HCEC 1CT (cell line): Measurements from ENCODE around the gene PAFAH1B1.
"Not testable (repeated sequence)": the region's sequence is repeated elsewhere in the genome, so short reads cannot be mapped to it uniquely, and the experiment has no call there.

Experiments used
- DNase-seq: peaks from one replicate; pipeline ENCODE4 v3.0.0-alpha.2; 2017

The PAFAH1B1 gene

GRCh38 chr17:2690165-2691068 is 97.0 kb downstream of the PAFAH1B1 start:
- DNase-seq = no peak

DNA sequence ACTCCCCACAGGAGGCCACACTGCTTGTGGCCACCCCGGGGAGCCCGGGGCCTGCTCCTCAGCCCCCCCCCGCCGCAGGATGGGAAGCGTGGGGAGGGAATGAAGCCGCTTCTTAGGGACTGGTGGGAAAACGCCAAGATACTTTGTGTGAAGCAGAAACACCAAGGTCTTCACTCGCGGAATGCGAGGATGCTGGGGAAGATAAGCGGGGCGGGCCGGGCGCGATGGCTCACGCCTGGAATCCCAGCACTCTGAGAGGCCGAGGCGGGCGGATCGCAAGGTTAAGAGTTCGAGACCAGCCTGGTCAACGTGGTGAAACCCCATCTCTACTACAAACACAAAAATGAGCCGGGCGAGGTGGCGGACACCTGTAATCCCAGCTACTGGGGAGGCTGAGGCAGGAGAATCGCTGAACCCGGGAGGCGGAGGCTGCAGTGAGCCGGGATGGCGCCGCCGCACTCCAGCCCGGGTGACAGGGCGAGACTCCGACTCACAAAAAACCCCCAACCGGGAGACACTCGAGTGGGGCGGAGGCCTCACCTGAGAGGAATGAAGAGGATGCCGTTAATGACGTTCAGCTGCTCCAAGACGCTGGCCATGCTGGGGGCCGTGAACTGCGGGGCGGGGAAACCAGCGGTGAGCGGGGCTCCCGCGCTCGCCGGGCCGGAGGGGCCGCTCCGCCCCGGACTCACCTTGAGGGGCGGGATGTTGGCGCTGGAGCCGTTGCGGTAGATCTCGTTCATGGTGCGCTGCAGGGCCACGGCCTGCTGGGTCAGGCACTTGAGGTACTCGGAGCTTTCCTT is 97.8 kb downstream of the PAFAH1B1 start:
- no peak for DNase-seq

GRCh38 chr17:2691965-2692780 is 98.7 kb downstream of the PAFAH1B1 start:
- DNase-seq = no peak

DNA sequence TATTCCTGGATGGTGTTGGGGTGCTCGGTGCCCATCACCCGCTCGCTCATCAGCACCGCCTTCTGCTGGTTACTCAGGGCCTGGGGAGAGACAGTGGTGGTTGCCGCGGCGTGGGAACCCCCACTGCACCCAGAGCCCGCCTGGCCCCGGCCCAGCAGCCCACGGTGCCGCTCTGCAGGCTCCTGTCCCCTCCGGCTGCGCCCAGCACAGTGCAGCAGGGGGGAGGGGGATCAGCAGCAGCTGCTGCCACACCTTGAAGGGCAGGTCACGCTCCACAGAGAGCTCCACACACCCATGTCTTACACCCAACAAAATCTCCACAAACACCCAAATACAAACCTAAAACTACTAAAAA is 99.3 kb downstream of the PAFAH1B1 start:
- no peak for DNase-seq

DNA sequence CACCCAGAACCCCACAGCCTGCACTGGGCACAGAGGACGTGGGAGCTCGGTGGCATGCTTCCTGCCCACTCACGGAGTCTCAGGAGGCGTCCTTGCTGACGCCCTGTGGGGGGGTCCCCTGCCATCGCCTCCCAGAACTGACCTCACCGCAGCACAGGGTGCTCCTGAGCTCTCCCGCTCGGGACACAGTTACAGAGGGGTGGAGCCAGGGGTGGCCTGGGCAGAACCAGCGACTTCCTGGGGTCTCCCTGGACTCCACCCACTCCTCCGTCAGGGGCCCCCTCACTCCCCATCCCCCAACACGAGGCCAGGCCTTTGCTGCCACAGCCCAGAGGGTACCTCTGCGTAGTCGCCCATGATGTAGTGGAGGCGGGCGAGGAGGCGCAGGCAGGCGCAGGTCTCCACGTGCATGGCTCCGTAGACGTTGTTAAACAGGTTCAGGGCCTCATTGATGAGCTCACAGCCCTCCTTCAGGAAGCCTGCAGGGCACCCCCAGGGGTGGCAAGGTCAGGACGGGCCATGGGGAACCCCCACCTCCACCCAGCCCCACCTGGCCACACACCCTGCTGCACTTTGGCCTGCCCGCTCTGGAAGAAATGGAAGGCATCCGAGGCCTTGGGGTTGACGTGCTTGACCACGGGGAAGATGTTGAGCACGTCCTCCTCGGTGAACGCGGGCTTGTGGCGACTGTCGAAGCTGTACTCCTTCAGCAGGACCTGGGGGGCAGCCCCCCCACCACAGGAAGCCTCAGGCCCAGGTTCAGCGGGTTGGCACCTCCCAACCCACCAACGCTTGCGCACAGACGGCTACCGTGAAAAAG is 100.3 kb downstream of the PAFAH1B1 start:
- DNase-seq = no peak

- DNase-seq = no peak
Observed at GRCh38 chr17:2694381-2695242, 101.2 kb downstream of the PAFAH1B1 start.

- DNase-seq = no peak
Observed at GRCh38 chr17:2695243-2695960, 101.9 kb downstream of the PAFAH1B1 start.

DNA sequence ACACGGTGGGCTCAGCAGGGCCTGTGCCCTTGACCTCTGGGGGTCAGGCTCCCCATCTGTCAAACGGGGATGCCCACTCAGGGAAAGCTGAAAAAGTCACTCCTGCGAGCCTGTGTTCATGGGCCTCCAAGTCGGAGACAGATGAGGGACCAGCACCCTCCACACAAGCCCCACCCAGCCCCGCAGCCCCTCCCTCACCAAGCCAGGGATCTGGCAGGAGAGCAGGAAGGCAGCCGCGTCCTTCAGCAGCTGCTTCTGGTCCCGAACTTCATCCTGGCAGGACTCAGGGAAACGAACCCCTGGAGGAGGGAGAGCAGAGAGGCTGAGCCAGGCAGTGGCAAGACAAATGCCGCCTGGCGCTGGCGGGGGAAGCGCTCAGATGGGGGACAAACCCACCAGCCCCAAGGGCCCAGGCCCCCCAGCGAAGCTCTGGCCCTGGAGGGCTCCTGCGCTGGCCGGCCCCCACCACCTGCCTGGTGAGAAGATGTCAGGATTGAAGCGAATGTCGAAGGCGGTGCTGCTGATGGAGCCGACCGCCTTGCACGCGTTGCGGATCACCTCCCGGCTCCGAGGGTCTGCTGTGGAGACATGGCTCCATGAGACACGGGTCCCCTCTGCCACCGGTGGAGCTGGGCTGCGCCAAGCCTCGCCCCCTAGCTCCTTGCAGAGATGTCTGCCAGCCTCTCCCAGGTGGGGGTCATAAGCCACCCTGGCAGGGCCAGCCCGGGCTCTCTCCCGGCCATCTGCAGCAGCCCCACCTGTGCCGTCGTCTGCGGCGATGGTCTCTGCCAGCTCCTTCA is 102.7 kb downstream of the PAFAH1B1 start:
- DNase-seq = no peak

GRCh38 chr17:2697611-2698162 is 104.2 kb downstream of the PAFAH1B1 start:
- DNase-seq = no peak

- not testable (repeated sequence) for DNase-seq
Observed at GRCh38 chr17:2699216-2699805, 105.9 kb downstream of the PAFAH1B1 start.

GRCh38 chr17:2700030-2700490 is 106.6 kb downstream of the PAFAH1B1 start:
- no peak for DNase-seq

- DNase-seq = no peak
Observed at GRCh38 chr17:2700491-2701141, 107.2 kb downstream of the PAFAH1B1 start.

DNA sequence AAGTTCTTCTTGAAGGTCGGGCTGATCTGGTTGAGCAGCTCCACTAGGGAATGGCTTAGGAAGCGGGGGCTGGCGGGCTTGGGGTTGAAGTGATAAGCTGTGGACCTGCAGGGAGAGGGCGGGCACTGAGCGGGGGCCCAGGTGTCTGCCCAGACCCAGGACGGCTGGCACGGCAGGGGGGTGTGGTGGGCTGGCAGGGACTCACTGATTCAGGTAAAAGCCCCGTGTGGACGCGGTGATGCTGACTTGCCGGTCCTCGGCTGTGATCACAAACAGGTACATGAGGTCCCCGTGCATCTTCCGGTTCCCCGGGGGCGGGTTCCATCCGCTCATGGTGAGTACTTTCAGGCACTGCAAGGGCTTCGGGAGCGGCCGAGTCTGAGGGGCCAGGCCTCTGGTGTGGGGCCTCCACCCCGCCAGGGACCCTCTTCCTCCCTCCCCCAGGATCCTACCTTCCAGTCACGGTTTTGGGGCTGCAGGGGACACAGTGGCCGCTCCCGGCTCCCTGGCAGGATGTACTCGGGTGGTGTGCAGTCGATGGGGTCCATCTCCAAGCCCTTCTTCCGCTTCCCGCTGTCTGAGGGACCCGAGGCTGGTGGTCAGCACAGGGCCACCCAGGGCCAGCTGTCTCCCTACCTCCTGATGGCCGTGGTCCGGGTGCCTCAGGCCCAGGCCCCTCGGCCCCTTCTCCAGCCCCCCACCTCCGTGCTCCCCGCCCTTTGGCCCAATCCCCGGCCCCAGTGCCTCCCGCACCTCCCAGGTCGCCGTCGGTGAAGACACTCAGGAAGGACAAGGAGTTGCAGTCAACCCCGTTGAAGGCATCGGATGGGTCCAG is 107.9 kb downstream of the PAFAH1B1 start:
- no peak for DNase-seq

DNA sequence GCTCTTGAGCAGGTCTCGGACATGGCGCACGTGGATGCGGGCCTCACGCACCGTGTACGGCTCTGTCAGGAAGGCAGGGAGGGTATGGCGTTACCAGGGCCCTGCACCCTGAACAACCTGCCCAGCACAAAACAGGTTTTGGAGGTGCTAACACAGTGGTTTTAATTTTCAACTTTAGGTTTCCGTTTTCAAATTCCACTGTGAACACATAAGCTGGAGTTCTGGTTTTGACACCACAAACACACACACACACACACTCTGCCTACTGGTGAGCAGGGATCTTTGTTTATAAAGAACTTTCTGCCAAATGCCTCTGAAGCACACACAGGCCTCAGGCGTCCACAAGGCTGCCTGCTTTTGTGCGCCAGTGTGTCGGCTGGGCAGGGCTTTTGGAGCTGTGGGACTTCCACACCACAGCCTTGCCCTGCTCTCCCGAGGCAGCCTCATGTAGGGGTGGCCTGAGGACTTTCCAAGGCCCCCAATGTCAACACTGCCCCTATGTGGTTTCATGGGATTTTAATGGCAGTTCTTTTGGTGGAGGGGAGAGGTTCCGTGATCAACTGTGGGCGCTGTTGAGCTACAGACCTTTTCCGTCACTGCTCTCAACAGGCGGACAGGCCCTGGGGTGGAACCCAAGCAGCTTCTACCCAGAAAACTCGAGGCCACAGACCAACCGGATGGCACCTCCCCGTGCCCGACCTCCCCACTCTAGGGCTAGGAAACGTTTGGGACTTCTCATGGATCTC is 108.7 kb downstream of the PAFAH1B1 start:
- no peak for DNase-seq

DNA sequence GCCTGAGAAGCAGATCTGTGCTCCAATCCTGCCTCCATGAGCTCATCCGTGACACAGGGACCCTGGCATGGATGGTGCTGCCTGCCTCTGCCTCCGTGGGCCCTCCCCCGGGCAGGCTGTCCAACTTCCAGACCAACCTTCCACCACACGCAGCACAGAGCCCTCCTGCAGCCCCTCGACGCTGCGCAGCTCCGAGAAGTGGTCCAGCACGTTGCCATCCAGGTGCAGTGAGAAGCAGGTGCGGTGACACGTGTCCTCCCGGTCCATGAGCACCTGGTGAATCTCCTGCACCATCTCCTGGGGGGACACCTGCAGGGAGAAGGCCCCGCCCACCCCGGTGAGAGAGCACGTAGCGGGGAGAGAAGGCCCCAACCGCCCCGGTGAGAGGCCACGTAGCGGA is 109.7 kb downstream of the PAFAH1B1 start:
- DNase-seq = no peak

DNA sequence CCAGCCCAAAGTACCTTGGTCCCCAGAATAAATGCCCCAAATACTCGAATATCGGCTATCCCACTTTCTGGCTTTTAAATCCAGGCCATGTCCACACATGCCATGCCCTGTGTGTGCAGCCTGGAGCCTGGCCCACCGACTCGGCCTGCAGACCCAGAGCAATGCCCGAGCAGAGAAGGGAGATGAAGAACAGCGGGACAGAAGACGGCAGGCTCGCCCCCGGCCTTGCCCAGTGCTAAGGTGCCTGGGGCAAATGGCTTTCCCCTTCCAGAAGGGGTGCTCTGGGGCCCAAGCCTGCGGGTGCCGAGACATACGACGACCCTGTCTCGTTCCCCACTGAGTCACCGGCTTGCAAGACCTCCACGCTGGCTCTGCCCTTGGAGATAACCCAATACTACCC is 110.2 kb downstream of the PAFAH1B1 start:
- DNase-seq = no peak
